Sigmoid colon (tissue), 7 donors: ENCODE results near the gene MIOX. TPM values are rescaled to one million over a fixed set of nuclear protein-coding genes. Genes with fewer than 3 reads are reported as not detected.

Experiments used
- DNase-seq: peaks from one replicate; pipeline ENCODE4 v3.0.0-alpha.2; 2019
- H3K27ac ChIP-seq, 4 donors: fragments of 200-600 bp; sonication (generic); one replicate each; pipeline ENCODE4 v1.5.1; 2016 to 2019; ENCODE audit warnings: mild to moderate bottlenecking in 1 of 4
- H3K27me3 ChIP-seq, 3 donors: fragments of 200-600 bp; sonication (generic); one replicate each; pipeline ENCODE4 v1.5.1; 2019; ENCODE audit warnings: mild to moderate bottlenecking in 1 of 3
- H3K36me3 ChIP-seq, 4 donors: fragments of 200-600 bp; sonication (generic); one replicate each; pipeline ENCODE4 v1.5.1; 2016 to 2019
- H3K4me1 ChIP-seq, 4 donors: fragments of 200-600 bp; sonication (generic); one replicate each; pipeline ENCODE4 v1.5.1; 2017 to 2019
- H3K4me3 ChIP-seq, 4 donors: fragments of 200-600 bp; sonication (generic); one replicate each; pipeline ENCODE4 v1.5.1; 2017 to 2019; ENCODE audit warnings: mild to moderate bottlenecking in 2 of 4, moderate library complexity in 1 of 4
- H3K9me3 ChIP-seq, 4 donors: fragments of 200-600 bp in 3 of 4; sonication (generic) in 3 of 4; one replicate each; pipeline versions ENCODE4 v1.5.1 to v1.6.1; 2013 to 2019
- EP300 ChIP-seq, 4 donors: sonication (generic); formaldehyde crosslinking; IDR thresholded peaks; one replicate each; pipeline ENCODE4 v1.6.1; 2017; ENCODE audit warnings: antibody characterized with exemption in 4 of 4
- POLR2A ChIP-seq, 2 donors: fragments of 450-650 bp; IDR thresholded peaks; one replicate each; pipeline ENCODE4 v1.6.1; 2016; ENCODE audit warnings: antibody characterized with exemption in 2 of 2, mild to moderate bottlenecking in 2 of 2, moderate library complexity in 2 of 2
- POLR2AphosphoS5 ChIP-seq, 4 donors: sonication (generic); formaldehyde crosslinking; IDR thresholded peaks; one replicate each; pipeline ENCODE4 v1.6.1; 2017; ENCODE audit warnings: antibody characterized with exemption in 4 of 4
- WGBS, 2 donors: extraction: QIAGEN DNeasy Blood & Tissue Kit; methylation state at CpG; one replicate each; pipeline ENCODE4 v1.1.7; 2013; 5-methylcytosine and 5-hydroxymethylcytosine counted together
- intact Hi-C: fragments of 100-400 bp; cut with DNase I; formaldehyde crosslinking; loops from one replicate; pipeline ENCODE4 v1.15.1; 2023
- polyA plus RNA-seq, 3 donors: library from polyadenylated mRNA; stranded (reverse); fragments of 200-250 nt; gene quantifications; one replicate each; pipeline ENCODE4 v1.2.3, GENCODE V29; 2013
- total RNA-seq, 4 donors: library from RNA; depleted of rRNA; stranded (reverse); fragments of >200 nt; gene quantifications; one replicate each; pipeline ENCODE4 v1.1.0, GENCODE V29; 2016
- TF ChIP-seq, protein P1 (sequence below), 4 experiments: fragments of 450-650 bp in 3 of 4; fragments of 200-600 bp in 1 of 4; IDR thresholded peaks; one replicate each; pipeline ENCODE4 v1.5.1; 2016 to 2019; ENCODE audit warnings: antibody characterized with exemption in 4 of 4, mild to moderate bottlenecking in 3 of 4, moderate library complexity in 2 of 4
- donor health status: healthy with polysubstance abuse.
- donor health status: Bipolar disorder and iron deficiency.
- donor health status: healthy.

The MIOX gene
- total and polyA plus RNA-seq, 7 donors, result 0.20 TPM; not detected in 6

DNA sequence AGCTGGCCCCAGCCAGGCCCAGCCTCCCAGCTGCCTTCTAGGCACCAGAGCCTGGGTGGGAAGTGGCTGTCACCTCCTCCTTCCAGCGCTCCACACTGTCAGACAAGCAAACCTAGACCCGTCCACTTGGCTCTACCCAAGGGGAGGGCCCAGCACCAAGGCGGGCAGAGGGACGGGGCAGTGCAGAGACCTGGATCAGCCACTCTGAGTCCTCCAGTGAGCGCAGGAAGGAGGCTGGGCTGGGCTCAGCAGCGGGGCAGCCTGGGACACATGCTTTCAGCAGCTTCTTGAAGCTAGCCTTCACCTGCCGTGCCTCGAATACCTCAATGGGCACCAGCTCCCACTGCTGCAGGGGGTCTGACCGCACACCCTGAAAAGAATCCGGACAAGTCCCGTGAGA is 30.6 kb upstream of the MIOX start:
- Histone ChIP-seq H3K36me3 (peaks cover 41 to 88% (median 68%) of the 10 kb centered on the region in 4 donors), H3K4me1 (no peaks in the 10 kb centered on the region), H3K4me3 (no peak overlapping the region), H3K27ac (no peak overlapping the region), H3K9me3 (no peaks in the 10 kb centered on the region), H3K27me3 (no peaks in the 10 kb centered on the region)
- intact Hi-C loops, result no loop called here
- TF ChIP-seq EP300 (IDR thresholded peaks at IDR 0.05) (no peak), POLR2AphosphoS5 (IDR thresholded peaks at IDR 0.05) (peak in 1 of 4 donors; percentile 1)
- 95 to 97% methylated on average over 11 of the region's 11 CpGs for WGBS, 2 donors
- DNase-seq, result no peak

DNA sequence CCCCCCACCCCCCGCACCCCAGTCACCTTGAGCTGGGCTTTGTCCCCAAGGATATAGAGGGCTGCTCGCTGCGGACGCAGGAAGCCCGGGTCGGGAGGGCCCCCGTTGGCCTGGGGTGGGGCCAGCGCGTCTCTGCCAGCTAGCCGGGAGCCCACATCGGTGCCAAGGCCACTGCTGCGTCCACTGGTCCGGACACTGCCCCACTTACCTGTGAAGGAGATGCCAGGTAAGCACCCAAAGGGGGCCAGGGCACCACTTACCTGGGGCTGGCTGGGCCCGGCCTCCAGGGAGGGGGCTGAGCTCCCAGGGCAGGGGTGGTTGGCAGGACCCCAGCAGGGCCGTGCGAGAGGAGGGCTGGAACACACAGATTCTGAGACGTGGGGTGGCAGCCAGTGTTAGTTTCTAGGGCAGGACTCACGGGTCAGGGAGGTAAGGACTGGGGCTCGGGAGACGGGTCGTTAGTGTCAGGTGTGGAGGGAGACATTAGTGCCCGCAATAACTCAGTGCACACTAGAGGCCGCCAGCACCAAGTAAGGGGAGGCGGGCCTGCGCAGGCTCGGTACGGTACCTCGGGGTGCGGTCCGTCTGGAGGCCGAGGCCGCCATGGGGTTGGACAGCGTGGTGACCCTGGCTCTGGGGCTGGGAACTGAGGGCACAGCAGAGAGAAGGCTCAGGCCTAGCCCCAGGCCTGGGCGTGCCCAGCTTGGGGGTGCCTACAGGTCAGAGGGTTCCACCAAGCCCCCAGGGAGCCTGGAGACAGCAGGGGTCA is 30.0 kb upstream of the MIOX start:
- WGBS, 2 donors, result 86 to 89% methylated on average over 34 of the region's 34 CpGs
- peaks cover 48 to 88% (median 74%) of the 10 kb centered on the region in 4 donors for H3K36me3 ChIP-seq

DNA sequence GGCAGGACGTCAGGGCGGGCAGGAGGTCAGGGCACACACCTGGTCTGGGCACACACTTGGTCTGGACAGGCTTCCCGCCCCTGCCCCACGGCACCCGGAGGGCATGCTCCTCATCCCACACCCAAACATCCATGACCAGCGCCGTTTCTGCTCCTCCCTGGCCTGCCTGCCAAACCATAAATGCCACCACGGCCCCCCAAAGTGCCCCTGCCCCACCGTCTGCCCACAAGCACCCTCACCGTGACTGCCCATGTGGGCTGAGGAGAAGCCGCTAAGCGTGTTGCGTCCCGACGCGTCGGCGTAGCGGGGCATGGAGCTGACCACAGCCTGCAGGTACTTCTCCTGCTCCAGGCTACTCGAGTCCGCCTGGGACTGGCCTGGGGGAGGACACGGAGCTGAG is 27.6 kb upstream of the MIOX start:
- DNase-seq, result no peak
- no peak overlapping the region for H3K4me3 ChIP-seq
- 93 to 94% methylated on average over 22 of the region's 22 CpGs for whole genome bisulfite sequencing, 2 donors
- no peaks in the 10 kb centered on the region for H3K4me1 ChIP-seq
- H3K9me3 ChIP-seq, result no peaks in the 10 kb centered on the region
- TF ChIP-seq, protein P1, sequence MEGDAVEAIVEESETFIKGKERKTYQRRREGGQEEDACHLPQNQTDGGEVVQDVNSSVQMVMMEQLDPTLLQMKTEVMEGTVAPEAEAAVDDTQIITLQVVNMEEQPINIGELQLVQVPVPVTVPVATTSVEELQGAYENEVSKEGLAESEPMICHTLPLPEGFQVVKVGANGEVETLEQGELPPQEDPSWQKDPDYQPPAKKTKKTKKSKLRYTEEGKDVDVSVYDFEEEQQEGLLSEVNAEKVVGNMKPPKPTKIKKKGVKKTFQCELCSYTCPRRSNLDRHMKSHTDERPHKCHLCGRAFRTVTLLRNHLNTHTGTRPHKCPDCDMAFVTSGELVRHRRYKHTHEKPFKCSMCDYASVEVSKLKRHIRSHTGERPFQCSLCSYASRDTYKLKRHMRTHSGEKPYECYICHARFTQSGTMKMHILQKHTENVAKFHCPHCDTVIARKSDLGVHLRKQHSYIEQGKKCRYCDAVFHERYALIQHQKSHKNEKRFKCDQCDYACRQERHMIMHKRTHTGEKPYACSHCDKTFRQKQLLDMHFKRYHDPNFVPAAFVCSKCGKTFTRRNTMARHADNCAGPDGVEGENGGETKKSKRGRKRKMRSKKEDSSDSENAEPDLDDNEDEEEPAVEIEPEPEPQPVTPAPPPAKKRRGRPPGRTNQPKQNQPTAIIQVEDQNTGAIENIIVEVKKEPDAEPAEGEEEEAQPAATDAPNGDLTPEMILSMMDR (IDR thresholded peaks at IDR 0.05), result no peak
- TF ChIP-seq EP300 (IDR thresholded peaks at IDR 0.05) (no peak), POLR2A (IDR thresholded peaks at IDR 0.05) (no peak), POLR2AphosphoS5 (IDR thresholded peaks at IDR 0.05) (no peak)
- intact Hi-C loops, result no loop called here
- H3K36me3 ChIP-seq, result peaks cover 67 to 100% (median 94%) of the 10 kb centered on the region in 4 donors
- H3K27ac ChIP-seq, result no peak overlapping the region
- H3K27me3 ChIP-seq, result no peaks in the 10 kb centered on the region

More for the DNA sequence above, 30.0 kb upstream of the MIOX start:
- TF ChIP-seq POLR2AphosphoS5 (IDR thresholded peaks at IDR 0.05), result no peak
- Histone ChIP-seq H3K4me3 (no peak overlapping the region), H3K27ac (no peak overlapping the region), H3K9me3 (no peaks in the 10 kb centered on the region), H3K27me3 (no peaks in the 10 kb centered on the region), H3K4me1 (no peaks in the 10 kb centered on the region)
- no peak for DNase-seq
- intact Hi-C loops, result no loop called here

DNA sequence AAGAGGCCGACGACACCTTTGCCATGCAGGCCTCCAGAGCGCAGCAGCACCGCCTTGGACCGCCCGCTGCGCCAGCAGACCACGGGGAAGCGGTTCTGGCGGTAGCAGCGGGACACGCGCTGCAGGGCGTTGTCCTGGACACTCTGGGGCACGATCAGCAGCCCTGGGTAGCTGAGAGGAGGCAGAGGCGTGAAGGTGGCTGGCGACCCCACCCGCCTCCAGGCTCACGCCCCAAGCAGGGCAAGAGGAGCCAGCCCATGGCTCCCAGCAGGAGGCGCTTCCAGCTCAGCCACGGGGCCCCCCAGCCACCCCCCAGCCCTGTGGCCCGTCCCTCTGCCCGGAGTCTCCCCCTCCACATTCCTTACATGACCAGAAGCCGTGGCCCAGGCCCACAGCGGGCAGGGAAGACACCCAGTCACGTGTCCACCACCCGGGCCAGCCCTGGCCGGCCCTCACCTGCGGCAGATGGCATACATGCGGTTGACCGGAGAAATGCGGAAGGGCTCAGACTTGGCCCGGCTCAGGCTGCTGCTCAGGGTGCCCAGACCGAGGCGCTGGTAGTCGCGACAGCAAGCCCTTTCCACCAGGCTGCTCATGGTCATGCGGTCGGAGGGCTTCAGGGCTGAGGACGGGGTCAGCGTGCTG is 27.0 kb upstream of the MIOX start:
- no peak overlapping the region for H3K27ac ChIP-seq
- WGBS, 2 donors, result 94 to 95% methylated on average over 41 of the region's 41 CpGs
- no peak overlapping the region for H3K4me3 ChIP-seq
- H3K36me3 ChIP-seq, result peaks cover 66 to 100% (median 94%) of the 10 kb centered on the region in 4 donors
- intact Hi-C loops, result no loop called here
- DNase-seq, result no peak
- H3K9me3 ChIP-seq, result no peaks in the 10 kb centered on the region
- H3K4me1 ChIP-seq, result no peaks in the 10 kb centered on the region
- TF ChIP-seq, protein P1 (IDR thresholded peaks at IDR 0.05), result no peak
- no peaks in the 10 kb centered on the region for H3K27me3 ChIP-seq

DNA sequence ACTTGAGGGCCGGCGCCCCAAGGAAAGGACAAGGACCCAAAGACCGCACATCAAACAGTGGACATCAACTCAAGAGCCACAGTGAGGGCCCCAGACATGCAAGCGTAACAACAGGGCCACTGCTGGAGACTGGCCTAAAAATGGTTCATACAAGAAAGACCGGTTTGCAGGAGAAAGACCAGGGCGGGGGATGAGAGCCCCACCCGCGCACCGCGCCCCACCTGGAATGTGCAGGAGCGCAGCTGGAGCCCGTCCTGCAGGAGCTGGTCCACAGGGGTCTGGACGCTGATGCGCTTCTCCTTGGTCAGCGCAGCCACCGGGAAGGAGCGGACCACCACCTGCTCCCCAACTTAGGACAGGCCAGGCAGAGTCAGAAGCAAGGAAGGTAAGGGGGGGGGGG is 25.7 kb upstream of the MIOX start:
- DNase-seq, result no peak
- H3K9me3 ChIP-seq, result no peaks in the 10 kb centered on the region
- no peak overlapping the region for H3K27ac ChIP-seq
- WGBS, 2 donors, result 46 to 81% methylated on average over 17 of the region's 17 CpGs
- intact Hi-C loops, result no loop called here
- no peaks in the 10 kb centered on the region for H3K27me3 ChIP-seq
- H3K36me3 ChIP-seq, result peaks cover 64 to 100% (median 94%) of the 10 kb centered on the region in 4 donors
- no peaks in the 10 kb centered on the region for H3K4me1 ChIP-seq
- no peak overlapping the region for H3K4me3 ChIP-seq
- TF ChIP-seq POLR2A (IDR thresholded peaks at IDR 0.05) (no peak), POLR2AphosphoS5 (IDR thresholded peaks at IDR 0.05) (no peak), EP300 (IDR thresholded peaks at IDR 0.05) (no peak)
- TF ChIP-seq, protein P1 (IDR thresholded peaks at IDR 0.05), result no peak
